PC-3 (cell line): ENCODE data around the gene GJD3. TPM values are rescaled to one million over a fixed set of nuclear protein-coding genes. Genes with fewer than 3 reads are reported as not detected.

Experiments
- ATAC-seq: fragments of 200-7000 bp; cut with Tn5 transposase; 2 replicates; pipeline ENCODE4 v1.9.1; 2020; ENCODE audit warnings: mild to moderate bottlenecking, moderate library complexity
- BruUV-seq: library from RNA; stranded (reverse); fragments of 400-500 nt; replicated peaks from 2 replicates; lab custom pipeline; 2021; lab: Mats Ljungman, UMichigan
- CTCF ChIA-PET: fragments of 300-600 bp; sonication (Branson Sonifier 250); formaldehyde crosslinking; loops from one replicate; lab custom pipeline; 2022; ENCODE audit warnings: antibody characterized with exemption; lab: Charles Lee
- POLR2A ChIA-PET: fragments of 300-600 bp; sonication (Branson Sonifier 250); formaldehyde crosslinking; loops from one replicate; lab custom pipeline; 2022; ENCODE audit warnings: antibody characterized with exemption; ENCODE audit not compliant: unreplicated experiment; lab: Charles Lee
- DNase-seq: peaks from one replicate; pipeline ENCODE4 v3.0.0-alpha.2; 2015
- H2AFZ ChIP-seq: fragments of 300-600 bp; sonication (generic); 2 replicates; pipeline ENCODE4 v1.6.0; 2016; ENCODE audit warnings: antibody characterized with exemption, low read length
- H3F3A ChIP-seq: fragments of 300-600 bp; sonication (generic); one replicate; pipeline ENCODE4 v1.6.0; 2017; ENCODE audit warnings: antibody characterized with exemption, low read length, control low read depth, mild to moderate bottlenecking; ENCODE audit not compliant: unreplicated experiment
- H3K27ac ChIP-seq: fragments of 300-600 bp; sonication (generic); 2 replicates; pipeline ENCODE4 v1.5.1; 2016; ENCODE audit warnings: mild to moderate bottlenecking, low read length
- H3K27me3 ChIP-seq: fragments of 300-600 bp; sonication (generic); 2 replicates; pipeline ENCODE4 v1.6.1; 2016; ENCODE audit warnings: low read length, mixed read lengths
- H3K36me3 ChIP-seq: fragments of 300-600 bp; sonication (generic); 2 replicates; pipeline ENCODE4 v1.6.1; 2016; ENCODE audit warnings: low read depth, mixed run types, low read length, mixed read lengths
- H3K4me1 ChIP-seq: fragments of 300-600 bp; sonication (generic); 2 replicates; pipeline ENCODE4 v1.5.1; 2016; ENCODE audit warnings: low read length; ENCODE audit not compliant: insufficient read depth
- H3K4me2 ChIP-seq: fragments of 300-600 bp; sonication (generic); 2 replicates; pipeline ENCODE4 v1.6.0; 2016; ENCODE audit warnings: low read length
- H3K4me3 ChIP-seq: fragments of 300-600 bp; sonication (generic); 2 replicates; pipeline ENCODE4 v1.5.1; 2016; ENCODE audit warnings: mild to moderate bottlenecking, low read length, mixed read lengths
- H3K79me2 ChIP-seq: fragments of 300-600 bp; sonication (generic); 2 replicates; pipeline ENCODE4 v1.6.1; 2017; ENCODE audit warnings: low read length, mixed read lengths
- H3K9ac ChIP-seq: fragments of 300-600 bp; sonication (generic); 2 replicates; pipeline ENCODE4 v1.6.0; 2016; ENCODE audit warnings: mild to moderate bottlenecking, low read length
- H3K9me2 ChIP-seq: fragments of 300-600 bp; sonication (generic); replicated peaks from 2 replicates; pipeline ENCODE4 v1.6.1; 2016; ENCODE audit warnings: mixed run types, low read length, mixed read lengths
- H3K9me3 ChIP-seq: fragments of 300-600 bp; sonication (generic); 2 replicates; pipeline ENCODE4 v1.6.1; 2016; ENCODE audit warnings: low read length, mixed read lengths
- H4K20me1 ChIP-seq: fragments of 300-600 bp; sonication (generic); 2 replicates; pipeline ENCODE4 v1.6.1; 2016; ENCODE audit warnings: low read length, mixed read lengths
- EZH2 ChIP-seq: fragments of 300-600 bp; sonication (generic); IDR thresholded peaks from one replicate; pipeline ENCODE4 v1.6.1; 2017; ENCODE audit warnings: antibody characterized with exemption, mild to moderate bottlenecking, low read length; ENCODE audit not compliant: unreplicated experiment
- EZH2phosphoT487 ChIP-seq: fragments of 300-600 bp; sonication (generic); IDR thresholded peaks from 2 replicates; pipeline ENCODE4 v1.6.1; 2018; ENCODE audit warnings: mild to moderate bottlenecking, antibody characterized with exemption, low read length, borderline replicate concordance
- intact Hi-C: fragments of 100-400 bp; cut with micrococcal nuclease; formaldehyde crosslinking; loops from 2 replicates; pipeline ENCODE4 v1.9.0; 2023
- total RNA-seq: library from RNA; depleted of rRNA; stranded (reverse); fragments of >200 nt; gene quantifications from 2 replicates; pipeline ENCODE4 v1.2.3, GENCODE V29; 2014
- TF ChIP-seq, protein P1 (sequence below): fragments of 300-600 bp; sonication (generic); conservative IDR thresholded peaks from 2 replicates; pipeline ENCODE4 v1.5.1; 2017; ENCODE audit warnings: antibody characterized with exemption, low read depth, mild to moderate bottlenecking, low read length

Gene GJD3
- total RNA-seq, 1 experiment from 2014 or later, result not detected

DNA sequence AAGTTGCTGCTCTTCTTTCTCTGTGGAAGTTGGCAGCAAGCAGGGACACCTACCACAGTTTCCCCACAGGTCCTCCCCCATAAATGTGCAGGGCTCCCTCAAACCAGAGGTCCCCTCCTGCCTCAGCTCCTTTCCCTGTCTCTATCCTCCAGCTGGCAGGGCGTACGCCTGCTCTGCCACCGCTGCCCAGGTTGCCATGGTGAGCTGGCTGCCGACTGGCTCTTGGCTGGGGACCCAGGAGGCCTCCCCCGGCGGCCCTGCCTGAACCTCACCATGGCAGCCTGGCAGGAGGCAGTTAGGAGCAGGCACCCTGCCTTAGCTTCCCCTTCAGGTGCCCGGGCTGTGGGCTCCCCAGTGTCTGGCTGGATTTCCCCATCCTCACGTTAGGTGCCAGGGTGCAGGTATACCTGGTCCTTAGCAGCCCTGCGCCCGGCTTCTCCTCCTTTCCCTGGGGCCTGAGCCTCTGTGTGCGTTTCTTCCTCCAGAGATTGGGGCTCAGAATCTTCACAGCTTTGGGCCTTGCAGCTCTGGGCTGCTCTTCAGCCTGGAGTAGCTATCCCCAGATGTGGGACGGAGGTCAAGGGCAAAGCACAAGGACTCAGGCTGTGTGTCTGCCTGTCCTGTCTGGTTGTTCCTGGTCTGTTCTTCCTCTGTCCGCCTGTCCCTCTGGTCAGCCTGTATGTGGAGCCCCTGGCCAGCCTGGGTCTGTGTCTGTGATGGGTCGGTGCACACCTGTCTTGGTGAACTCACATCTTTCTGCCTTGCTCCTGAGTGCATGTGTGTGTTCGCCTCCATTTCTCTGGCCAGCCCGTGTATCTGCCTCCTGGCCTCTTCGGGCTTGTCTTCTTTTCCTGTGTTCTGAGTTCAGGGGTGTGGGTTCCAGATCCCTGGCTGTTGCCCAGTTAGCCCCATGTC, 15.7 kb downstream of the GJD3 start:
- H3K4me2 ChIP-seq, result no peak overlapping the region
- DNase-seq (no peak), ATAC-seq (no peak)
- H3K9me2 ChIP-seq, result no peaks in the 10 kb centered on the region
- H3F3A ChIP-seq, result no peaks in the 10 kb centered on the region
- no peak overlapping the region for H3K27ac ChIP-seq
- no peaks in the 10 kb centered on the region for H3K27me3 ChIP-seq
- H3K9ac ChIP-seq, result no peak overlapping the region
- POLR2A ChIA-PET, result interaction anchor here (0.6 kb wide), 1 partner anchor 235 kb away, joined by 5 read pairs; no protein-coding TSS in a partner anchor
- H3K4me1 ChIP-seq, result no peaks in the 10 kb centered on the region; the same call in 1 of the 2 replicates
- TF ChIP-seq, protein P1, sequence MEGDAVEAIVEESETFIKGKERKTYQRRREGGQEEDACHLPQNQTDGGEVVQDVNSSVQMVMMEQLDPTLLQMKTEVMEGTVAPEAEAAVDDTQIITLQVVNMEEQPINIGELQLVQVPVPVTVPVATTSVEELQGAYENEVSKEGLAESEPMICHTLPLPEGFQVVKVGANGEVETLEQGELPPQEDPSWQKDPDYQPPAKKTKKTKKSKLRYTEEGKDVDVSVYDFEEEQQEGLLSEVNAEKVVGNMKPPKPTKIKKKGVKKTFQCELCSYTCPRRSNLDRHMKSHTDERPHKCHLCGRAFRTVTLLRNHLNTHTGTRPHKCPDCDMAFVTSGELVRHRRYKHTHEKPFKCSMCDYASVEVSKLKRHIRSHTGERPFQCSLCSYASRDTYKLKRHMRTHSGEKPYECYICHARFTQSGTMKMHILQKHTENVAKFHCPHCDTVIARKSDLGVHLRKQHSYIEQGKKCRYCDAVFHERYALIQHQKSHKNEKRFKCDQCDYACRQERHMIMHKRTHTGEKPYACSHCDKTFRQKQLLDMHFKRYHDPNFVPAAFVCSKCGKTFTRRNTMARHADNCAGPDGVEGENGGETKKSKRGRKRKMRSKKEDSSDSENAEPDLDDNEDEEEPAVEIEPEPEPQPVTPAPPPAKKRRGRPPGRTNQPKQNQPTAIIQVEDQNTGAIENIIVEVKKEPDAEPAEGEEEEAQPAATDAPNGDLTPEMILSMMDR, result no peak
- TF ChIP-seq EZH2phosphoT487 (no peak), EZH2 (no peak)
- no peaks in the 10 kb centered on the region for H3K9me3 ChIP-seq
- intact Hi-C loops, result no loop called here
- no peaks in the 10 kb centered on the region for H4K20me1 ChIP-seq
- H3K79me2 ChIP-seq, result peaks cover 3% of the 10 kb centered on the region; the same call in 1 of the 2 replicates
- H2AFZ ChIP-seq, result no peak overlapping the region
- no peak overlapping the region for H3K4me3 ChIP-seq
- no TSS peak for BruUV-seq
- H3K36me3 ChIP-seq, result 0 out of 2 replicates have a peak, but pooled peaks cover 2% of the 10 kb centered on the region
- CTCF ChIA-PET, result no interaction called here

DNA sequence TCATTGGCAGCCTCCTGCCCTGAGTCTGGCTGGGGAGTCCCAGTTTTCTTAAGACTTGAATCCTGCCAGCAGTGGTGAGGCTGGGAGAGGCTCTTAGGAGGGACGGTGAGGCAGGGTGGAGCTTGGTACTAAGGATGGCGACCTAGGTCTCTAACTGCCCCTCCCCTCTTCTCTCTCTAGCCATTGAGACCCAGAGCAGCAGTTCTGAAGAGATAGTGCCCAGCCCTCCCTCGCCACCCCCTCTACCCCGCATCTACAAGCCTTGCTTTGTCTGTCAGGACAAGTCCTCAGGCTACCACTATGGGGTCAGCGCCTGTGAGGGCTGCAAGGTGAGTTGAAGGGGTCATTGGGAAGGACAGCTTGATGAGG, 16.4 kb downstream of the GJD3 start:
- ChIA-PET CTCF (no interaction called here), POLR2A (no interaction called here)
- H3K27me3 ChIP-seq, result no peaks in the 10 kb centered on the region
- intact Hi-C loops, result no loop called here
- 0 out of 2 replicates have a peak, but pooled peaks cover 2% of the 10 kb centered on the region for H3K36me3 ChIP-seq
- no peaks in the 10 kb centered on the region for H3F3A ChIP-seq
- no TSS peak for BruUV-seq
- TF ChIP-seq EZH2phosphoT487 (no peak), EZH2 (no peak)
- TF ChIP-seq, protein P1, result no peak
- H3K9me2 ChIP-seq, result no peaks in the 10 kb centered on the region
- H2AFZ ChIP-seq, result no peak overlapping the region
- H3K4me3 ChIP-seq, result no peak overlapping the region
- ATAC-seq (no peak), DNase-seq (no peak)
- no peak overlapping the region for H3K9ac ChIP-seq
- H3K4me2 ChIP-seq, result no peak overlapping the region
- no peaks in the 10 kb centered on the region for H3K9me3 ChIP-seq
- H3K79me2 ChIP-seq, result peaks cover 3% of the 10 kb centered on the region; the same call in 1 of the 2 replicates
- no peaks in the 10 kb centered on the region for H4K20me1 ChIP-seq
- no peaks in the 10 kb centered on the region; the same call in 1 of the 2 replicates for H3K4me1 ChIP-seq
- no peak overlapping the region for H3K27ac ChIP-seq
